GM18951 (cell line): ENCODE results near the gene TMBIM1.

ENCODE experiments used
- POLR2A ChIP-seq: IDR thresholded peaks from 4 replicates; pipeline ENCODE4 v1.6.1; 2011; ENCODE audit warnings: mild to moderate bottlenecking; ENCODE audit not compliant: insufficient read length, insufficient read depth; ENCODE audit errors: extremely low read depth
- in situ Hi-C: fragments of 300-500 bp; cut with MboI; formaldehyde crosslinking; loops from one replicate; pipeline ENCODE4 v1.12.0; 2022; ENCODE audit warnings: low sequenced_read_pairs, mixed read lengths, inconsistent platforms; ENCODE audit not compliant: unreplicated experiment

Gene TMBIM1

GRCh38 chr2:218312267-218312756 is 20.0 kb upstream of the TMBIM1 start:
- no peak for TF ChIP-seq POLR2A
- in situ Hi-C loops, result loop anchor here (10.0 kb wide), 1 partner anchor 72 kb away; the partner anchor contains the start of gene SLC11A1

- in situ Hi-C loops, result loop anchor here (10.0 kb wide), 1 partner anchor 73 kb away; the partner anchor contains the start of gene SLC11A1
These were observed 19.4 kb upstream of the TMBIM1 start for GRCh38 chr2:218311541-218312266.

GRCh38 chr2:218310853-218311540 is 18.7 kb upstream of the TMBIM1 start:
- in situ Hi-C loops, result loop anchor here (10.0 kb wide), 1 partner anchor 74 kb away; the partner anchor contains the start of gene SLC11A1
- no peak for TF ChIP-seq POLR2A

- in situ Hi-C loops, result no loop called here
- TF ChIP-seq POLR2A, result no peak
These were observed 15.2 kb upstream of the TMBIM1 start for GRCh38 chr2:218307415-218308090.

GRCh38 chr2:218306184-218306920 is 14.0 kb upstream of the TMBIM1 start:
- in situ Hi-C loops, result no loop called here
- TF ChIP-seq POLR2A, result no peak

- in situ Hi-C loops, result no loop called here
- no peak for TF ChIP-seq POLR2A
These were observed 13.1 kb upstream of the TMBIM1 start for GRCh38 chr2:218305383-218305782.

- in situ Hi-C loops, result no loop called here
These were observed 9.0 kb upstream of the TMBIM1 start for GRCh38 chr2:218301176-218301819.

DNA sequence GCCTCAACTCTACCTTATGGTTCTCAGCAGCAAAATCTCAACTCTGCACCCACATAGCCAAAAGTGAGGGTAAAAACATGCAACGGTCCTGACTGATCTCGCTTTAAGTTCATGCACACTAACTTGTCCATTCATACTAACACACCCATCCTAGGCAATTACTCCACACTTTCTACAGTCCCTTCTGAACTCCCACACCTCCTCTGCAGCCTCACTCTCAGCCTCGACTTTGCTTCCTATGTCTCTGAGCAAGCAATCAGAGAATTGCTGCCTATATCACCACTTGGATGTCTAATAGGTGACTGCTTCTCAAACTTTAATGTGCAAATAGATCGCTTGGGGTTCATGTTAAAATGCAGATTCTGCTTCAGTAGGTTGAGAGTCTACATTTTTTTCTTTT is 7.8 kb upstream of the TMBIM1 start:
- in situ Hi-C loops, result no loop called here
- TF ChIP-seq POLR2A, result no peak

More at GRCh38 chr2:218301176-218301819, 9.0 kb upstream of the TMBIM1 start:
- TF ChIP-seq POLR2A, result no peak

DNA sequence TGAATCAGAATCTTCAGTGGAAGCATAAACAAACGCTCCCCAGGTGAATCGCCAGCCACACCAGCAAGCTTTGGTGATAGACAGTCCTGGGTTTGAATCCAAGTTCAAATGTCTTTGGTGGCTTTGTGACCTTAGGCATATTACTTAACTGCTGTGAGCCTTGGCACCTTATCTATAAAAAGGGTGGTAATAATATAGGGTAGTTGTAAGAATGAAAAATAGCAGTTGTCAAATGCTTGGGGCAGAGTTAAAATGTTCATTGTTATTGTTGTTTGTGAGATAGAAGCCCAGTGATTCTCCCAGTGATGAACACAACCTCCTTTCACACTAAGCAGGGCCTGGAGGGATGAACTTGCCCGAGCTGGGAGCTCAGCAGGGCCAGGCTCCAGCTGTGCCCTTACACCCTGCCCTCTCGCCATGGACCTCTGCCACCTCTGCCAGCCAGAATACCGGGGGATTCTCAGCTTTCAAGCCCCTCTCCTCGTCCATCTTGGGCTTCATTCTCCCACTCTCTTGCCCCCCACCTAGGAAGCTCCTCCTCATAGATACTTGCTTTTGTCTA is 6.1 kb upstream of the TMBIM1 start:
- no peak for TF ChIP-seq POLR2A

DNA sequence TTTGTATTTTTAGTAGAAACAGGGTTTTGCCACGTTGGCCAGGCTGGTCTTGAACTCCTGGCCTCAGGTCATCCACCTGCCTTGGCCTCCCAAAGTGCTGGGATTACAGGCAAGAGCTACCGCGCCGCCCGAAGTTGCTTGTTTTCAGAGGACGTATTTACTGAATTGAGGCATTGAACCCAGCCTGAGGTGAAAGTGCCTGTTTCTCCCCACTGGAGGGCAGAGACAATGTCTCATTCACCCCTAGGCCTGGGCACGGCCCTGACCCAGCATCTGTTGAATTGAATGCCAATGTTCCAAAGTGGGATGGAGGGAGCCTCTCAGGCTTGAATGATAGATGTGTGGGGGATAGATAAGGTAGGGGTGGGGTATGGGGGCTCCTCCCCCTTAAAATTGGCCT is 4.5 kb upstream of the TMBIM1 start:
- in situ Hi-C loops, result no loop called here
- TF ChIP-seq POLR2A, result no peak

More for the DNA sequence above, 6.1 kb upstream of the TMBIM1 start:
- in situ Hi-C loops, result no loop called here

- in situ Hi-C loops, result no loop called here
- TF ChIP-seq POLR2A, result no peak
These were observed 3.9 kb upstream of the TMBIM1 start for GRCh38 chr2:218296200-218296599.

GRCh38 chr2:218295029-218295428 is 2.7 kb upstream of the TMBIM1 start:
- in situ Hi-C loops, result no loop called here
- no peak for TF ChIP-seq POLR2A

DNA sequence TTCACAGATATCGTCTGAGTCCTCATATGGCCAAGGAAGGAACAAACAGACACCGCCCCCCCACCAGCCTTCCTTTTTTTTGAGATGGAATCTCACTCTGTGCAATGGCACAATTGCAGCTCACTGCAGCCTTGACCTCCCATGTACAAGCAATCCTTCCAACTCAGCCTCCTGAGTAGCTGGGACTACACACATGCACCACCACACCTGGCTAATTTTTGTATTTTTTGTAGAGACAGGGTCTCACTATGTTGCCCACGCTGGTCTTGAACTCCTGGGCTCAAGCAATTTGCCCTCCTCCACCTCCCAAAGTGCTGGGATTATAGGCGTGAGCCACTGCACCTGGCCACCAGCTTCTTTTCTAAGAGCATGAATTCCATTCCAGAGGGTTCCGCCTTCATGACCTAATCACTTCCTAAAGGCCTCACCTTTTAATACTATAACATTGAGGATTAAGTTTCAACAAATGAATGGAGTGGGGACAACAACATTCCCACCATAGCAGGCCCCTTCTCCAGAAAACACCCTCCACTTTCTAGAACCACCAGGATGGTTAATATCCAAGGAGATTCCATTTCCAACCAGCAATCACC is 2.2 kb upstream of the TMBIM1 start:
- in situ Hi-C loops, result no loop called here
- no peak for TF ChIP-seq POLR2A
